GM18511 (cell line): ENCODE measurements around the gene GNAL.
"Not testable (repeated sequence)": the region's sequence is repeated elsewhere in the genome, so short reads cannot be mapped to it uniquely, and the experiment has no call there.

Experiments used
- ATAC-seq: cut with Tn5 transposase; IDR thresholded peaks from one replicate; pipeline ENCODE4 v1.9.1; 2021; ENCODE audit warnings: mild to moderate bottlenecking, moderate library complexity; ENCODE audit not compliant: unreplicated experiment

The GNAL gene

GRCh38 chr18:11668441-11669169 lies 20.5 kb upstream of the GNAL start:
- no peak for ATAC-seq

- no peak for ATAC-seq
These were observed 19.7 kb upstream of the GNAL start for GRCh38 chr18:11669271-11669947.

DNA sequence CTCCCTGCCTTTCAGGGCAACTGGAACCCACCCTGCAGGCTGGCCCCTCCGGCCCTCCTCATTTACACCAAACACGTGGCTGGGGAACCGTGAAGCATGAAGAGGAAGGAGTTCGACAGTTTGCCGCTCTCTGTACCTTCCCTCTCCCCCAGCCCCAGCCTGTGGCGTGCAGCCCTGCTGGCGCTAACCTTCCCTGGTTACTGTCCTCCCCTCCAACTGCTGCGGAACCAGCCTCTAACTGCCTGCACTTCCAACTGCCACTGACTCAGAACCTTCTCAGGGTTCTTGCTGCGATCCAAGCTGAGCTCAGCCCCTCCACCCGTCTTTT lies 19.2 kb upstream of the GNAL start:
- ATAC-seq = no peak

- no peak for ATAC-seq
These were observed 17.9 kb upstream of the GNAL start for GRCh38 chr18:11671156-11671555.

DNA sequence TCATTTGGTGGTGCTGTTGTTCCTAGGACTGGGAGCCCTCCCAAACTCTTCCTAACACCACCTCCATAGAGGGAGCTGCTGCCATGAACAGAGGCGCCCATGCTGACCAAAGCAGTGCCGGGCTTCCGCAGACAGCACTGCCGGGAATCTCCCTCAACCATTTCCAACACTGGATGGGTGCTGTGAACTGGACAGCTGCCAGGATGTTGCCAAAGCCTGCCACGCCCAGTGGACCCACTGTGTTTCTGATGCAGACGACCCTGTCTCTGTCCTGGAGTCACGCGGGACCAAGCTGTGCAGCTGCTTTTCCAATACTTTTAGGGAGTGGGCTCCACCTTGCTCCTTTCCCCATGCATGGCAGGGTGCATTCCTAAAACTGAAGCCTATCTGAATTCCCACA lies 16.9 kb upstream of the GNAL start:
- no peak for ATAC-seq

DNA sequence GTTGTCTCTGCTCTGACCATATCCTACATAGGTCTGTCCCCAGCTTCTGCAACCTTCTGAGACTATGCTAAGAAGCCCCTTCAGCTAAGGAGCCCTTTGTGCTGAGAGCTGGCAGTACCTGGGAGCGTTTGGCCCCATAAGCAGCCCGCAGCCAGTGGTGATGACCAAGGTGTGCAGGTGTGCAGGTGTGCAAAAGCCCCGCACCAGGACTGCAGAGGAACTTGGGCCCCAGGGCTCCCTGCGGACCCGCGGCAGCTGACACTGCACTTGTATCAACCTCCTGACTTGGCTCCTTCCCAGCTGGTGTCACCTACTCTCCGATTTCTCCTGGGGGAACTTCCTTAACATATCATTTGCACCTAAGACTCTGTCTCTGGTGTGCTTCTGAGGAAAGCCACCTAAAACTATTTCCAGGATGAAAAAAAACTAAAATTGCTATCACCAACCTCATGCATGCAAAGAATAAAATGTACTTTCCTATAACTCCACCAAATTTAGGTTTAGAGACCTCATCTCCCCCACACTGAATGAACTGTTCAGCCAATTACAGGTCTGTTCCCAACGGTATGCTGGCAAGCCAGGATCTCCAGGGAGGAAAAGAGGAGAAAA lies 16.1 kb upstream of the GNAL start:
- ATAC-seq = no peak

GRCh38 chr18:11673560-11673959 lies 15.5 kb upstream of the GNAL start:
- no peak for ATAC-seq

GRCh38 chr18:11674119-11674518 lies 14.9 kb upstream of the GNAL start:
- ATAC-seq = no peak

- no peak for ATAC-seq
These were observed 12.7 kb upstream of the GNAL start for GRCh38 chr18:11676386-11676785.

GRCh38 chr18:11676867-11677266 lies 12.2 kb upstream of the GNAL start:
- no peak for ATAC-seq

- ATAC-seq = no peak
These were observed 10.9 kb upstream of the GNAL start for GRCh38 chr18:11678211-11678610.

- ATAC-seq = no peak
These were observed 853 bp downstream of the GNAL start for GRCh38 chr18:11689669-11690565.

DNA sequence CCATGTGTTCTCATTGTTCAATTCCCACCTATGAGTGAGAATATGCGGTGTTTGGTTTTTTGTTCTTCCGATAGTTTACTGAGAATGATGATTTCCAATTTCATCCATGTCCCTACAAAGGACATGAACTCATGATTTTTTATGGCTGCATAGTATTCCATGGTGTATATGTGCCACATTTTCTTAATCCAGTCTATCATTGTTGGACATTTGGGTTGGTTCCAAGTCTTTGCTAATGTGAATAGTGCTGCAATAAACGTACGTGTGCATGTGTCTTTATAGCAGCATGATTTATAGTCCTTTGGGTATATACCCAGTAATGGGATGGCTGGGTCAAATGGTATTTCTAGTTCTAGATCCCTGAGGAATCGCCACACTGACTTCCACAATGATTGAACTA lies 1.6 kb downstream of the GNAL start:
- not testable (repeated sequence) for ATAC-seq

- no peak for ATAC-seq
These were observed 6.7 kb downstream of the GNAL start for GRCh38 chr18:11695736-11696135.

DNA sequence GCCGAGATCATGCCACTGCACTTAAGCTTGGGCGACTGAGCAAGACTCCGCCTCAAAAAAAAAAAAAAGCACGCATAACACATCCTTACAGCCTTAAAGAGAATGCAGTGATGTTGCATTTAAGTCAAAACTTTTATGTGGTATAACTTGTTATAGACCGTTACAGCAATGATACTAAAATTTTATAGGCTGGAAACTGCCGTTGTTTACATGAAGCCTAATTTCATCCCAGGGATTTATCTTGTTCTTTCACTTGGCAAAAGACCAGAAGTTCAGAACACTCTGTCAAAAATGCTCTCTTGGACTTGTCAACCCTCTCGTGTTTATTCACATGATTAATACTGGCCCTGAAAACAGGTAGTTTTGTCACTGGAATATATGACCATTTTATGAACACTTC lies 7.4 kb downstream of the GNAL start:
- ATAC-seq = no peak

DNA sequence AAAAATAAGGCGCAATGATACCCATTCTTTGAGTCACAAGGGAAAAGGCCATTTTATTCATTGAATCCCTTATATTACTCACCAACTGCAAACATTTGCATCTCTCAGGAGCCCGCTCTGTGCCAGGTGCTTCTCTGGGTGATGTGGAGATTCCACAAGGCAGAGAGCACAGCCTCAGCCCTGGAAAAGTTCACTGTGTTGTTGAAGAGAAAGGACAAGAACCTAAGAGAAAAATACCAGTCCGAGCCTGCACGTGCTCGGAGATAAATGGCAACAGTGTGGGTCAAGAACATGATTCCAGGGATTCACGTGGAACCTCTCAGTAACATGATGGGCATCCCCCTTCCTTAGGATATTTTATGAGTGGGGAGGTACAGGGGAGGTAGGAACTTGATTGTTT lies 11.8 kb downstream of the GNAL start:
- no peak for ATAC-seq

GRCh38 chr18:11710578-11710977 lies 21.5 kb downstream of the GNAL start:
- no peak for ATAC-seq

GRCh38 chr18:11713756-11714155 lies 24.7 kb downstream of the GNAL start:
- ATAC-seq = no peak

DNA sequence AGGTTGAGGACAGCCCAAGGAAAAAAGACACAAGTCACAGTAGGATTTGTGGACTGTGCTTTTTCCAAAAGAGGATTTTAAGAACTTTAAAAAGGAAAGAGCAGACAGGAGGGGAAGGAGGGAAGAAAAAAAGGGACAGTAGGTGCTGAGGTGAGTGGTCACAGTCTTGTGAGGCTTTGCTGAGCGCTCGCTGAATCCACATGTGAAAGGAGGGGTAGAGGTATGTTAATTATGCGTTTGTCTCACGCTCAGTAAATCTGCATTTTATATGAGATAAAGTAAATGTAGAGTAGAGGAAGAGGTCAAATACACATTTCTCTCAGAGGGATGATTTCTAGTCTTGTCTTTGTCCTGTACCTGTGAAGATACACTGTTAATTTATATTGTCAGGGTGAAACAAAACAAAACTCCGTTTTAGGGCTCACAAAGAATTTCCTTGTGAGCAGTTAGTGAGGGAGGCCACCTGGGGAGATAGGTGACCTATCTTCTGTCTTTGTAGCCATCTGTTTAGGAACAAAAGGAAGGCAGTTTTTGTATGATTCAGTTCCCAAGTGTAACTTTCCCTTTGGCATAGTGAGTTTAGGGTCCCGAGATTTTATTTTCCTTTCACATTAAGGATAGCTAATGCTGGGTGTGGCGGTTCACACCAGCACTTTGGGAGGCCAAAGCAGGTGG lies 25.3 kb downstream of the GNAL start:
- no peak for ATAC-seq

GRCh38 chr18:11716767-11717315 lies 27.8 kb downstream of the GNAL start:
- not testable (repeated sequence) for ATAC-seq

GRCh38 chr18:11719050-11719449 lies 30.0 kb downstream of the GNAL start:
- ATAC-seq = no peak
